ENCODE data around the gene CTU2. TPM values are rescaled to one million over a fixed set of nuclear protein-coding genes. Genes with fewer than 3 reads are reported as not detected.

Gene CTU2
- total and polyA plus RNA-seq, 10 of the 15 experiments (the other 5 are each of a cell fraction or from before 2014, with no cell fraction given): 0.32 to 44.5 (median 18.2) TPM

- POLR2A ChIA-PET: interaction anchor here (0.6 to 2.3 kb wide), 5 partner anchors 15 to 131 kb away, joined by 3 to 6 read pairs (median 5); partner anchors contain the start of genes MVD and SNAI3
- in situ Hi-C loops (cut with MboI): no loop called here
- peak overlapping the region; percentile 90 for H3K4me3 ChIP-seq
- no peak for TF ChIP-seq PBX3 (IDR thresholded peaks at IDR 0.05; ENCODE audit: insufficient replicate concordance, low read depth, low read length)
- TF ChIP-seq DPF2 (IDR thresholded peaks at IDR 0.05): no peak
- no peak for TF ChIP-seq SPI1 (IDR thresholded peaks at IDR 0.05; ENCODE audit: borderline replicate concordance, insufficient read depth, low read depth, low read length)
- TF ChIP-seq MXI1 (IDR thresholded peaks at IDR 0.05; ENCODE audit: low read depth, low read length): no peak
- ATAC-seq (no peak), FAIRE-seq (no peak), DNase-seq (ENCODE audit: low read depth, low spot score) (no peak)
- peak overlapping the region; percentile 90 for H3K27ac ChIP-seq (ENCODE audit: control insufficient read depth, insufficient read depth)
- RAD21 ChIA-PET (ENCODE audit: unreplicated experiment): interaction anchor here (1.0 to 2.5 kb wide), 3 partner anchors 16 to 516 kb away, joined by 3 to 10 read pairs (median 3); partner anchors contain the start of gene ZNF778
- CTCF ChIA-PET: interaction anchor here (0.5 to 3.3 kb wide), 11 partner anchors 14 to 515 kb away, joined by 3 to 26 read pairs (median 6); partner anchors contain the start of gene MVD
- intact Hi-C loops (cut with micrococcal nuclease; ENCODE audit: unreplicated experiment): loop anchor here (1.0 kb wide), 1 partner anchor 20 kb away; no protein-coding TSS in a partner anchor
- SMC1A ChIA-PET (ENCODE audit: uncharacterized antibody, unreplicated experiment): interaction anchor here (1.3 to 2.9 kb wide), 3 partner anchors 14 to 130 kb away, joined by 3 to 13 read pairs (median 7); no protein-coding TSS in a partner anchor
- peak overlapping the region; percentile 95 for H3K4me2 ChIP-seq (ENCODE audit: control insufficient read depth, insufficient read depth)
- no peak overlapping the region for H2AFZ ChIP-seq (ENCODE audit: control insufficient read depth, low read depth, low read length)
- H3K9ac ChIP-seq (ENCODE audit: control insufficient read depth, insufficient read depth, low read length): peak overlapping the region; percentile 75
- H3K4me1 ChIP-seq (ENCODE audit: control insufficient read depth, insufficient read depth, low read length): peaks cover 56% of the 10 kb centered on the region
- no peaks in the 10 kb centered on the region for H3K27me3 ChIP-seq (replicated peaks in 1 of 2; ENCODE audit: control insufficient read depth in 2 of 2, insufficient read depth in 2 of 2, low read length in 1 of 2)
- 40% methylated on average over 30 of the region's 30 CpGs for WGBS (ENCODE audit: insufficient coverage, insufficient replicate concordance, low lambda C conversion rate, missing lambda C conversion rate)
- H4K20me1 ChIP-seq (ENCODE audit: control insufficient read depth, insufficient read depth): no peaks in the 10 kb centered on the region
- peaks cover 44% of the 10 kb centered on the region for H3K79me2 ChIP-seq (ENCODE audit: control insufficient read depth, insufficient read depth, low read length)
- no TSS peak for BruUV-seq (replicated peaks)
- H3K36me3 ChIP-seq (ENCODE audit: control insufficient read depth in 2 of 2, insufficient read depth in 2 of 2, low read length in 1 of 2): peaks cover 0 to 7% of the 10 kb centered on the region in 2 experiments; a peak in 2 of 4 replicates
- H3K9me3 ChIP-seq (replicated peaks; ENCODE audit: control insufficient read depth, insufficient read depth, low read length): no peaks in the 10 kb centered on the region
These were observed 4.5 kb upstream of the CTU2 start for GRCh38 chr16:88701581-88702370.

Data from GM12878 (cell line).